T-helper 2 cell (primary cell): ENCODE data around the gene TXNRD1.
"Not testable (repeated sequence)": the region's sequence is repeated elsewhere in the genome, so short reads cannot be mapped to it uniquely, and the experiment has no call there.

Experiments used
- DNase-seq, 5 experiments: peaks; one replicate each; pipeline versions ENCODE4 v3.0.0 to v3.0.0-alpha.2; 2012 to 2022
- total RNA-seq, 2 donors: gene quantifications; one replicate each; lab custom pipeline; 2026; lab: John Stamatoyannopoulos, UW

TXNRD1 gene
- total RNA-seq: 79.2 to 84.6 reads per million in 2 donors

DNA sequence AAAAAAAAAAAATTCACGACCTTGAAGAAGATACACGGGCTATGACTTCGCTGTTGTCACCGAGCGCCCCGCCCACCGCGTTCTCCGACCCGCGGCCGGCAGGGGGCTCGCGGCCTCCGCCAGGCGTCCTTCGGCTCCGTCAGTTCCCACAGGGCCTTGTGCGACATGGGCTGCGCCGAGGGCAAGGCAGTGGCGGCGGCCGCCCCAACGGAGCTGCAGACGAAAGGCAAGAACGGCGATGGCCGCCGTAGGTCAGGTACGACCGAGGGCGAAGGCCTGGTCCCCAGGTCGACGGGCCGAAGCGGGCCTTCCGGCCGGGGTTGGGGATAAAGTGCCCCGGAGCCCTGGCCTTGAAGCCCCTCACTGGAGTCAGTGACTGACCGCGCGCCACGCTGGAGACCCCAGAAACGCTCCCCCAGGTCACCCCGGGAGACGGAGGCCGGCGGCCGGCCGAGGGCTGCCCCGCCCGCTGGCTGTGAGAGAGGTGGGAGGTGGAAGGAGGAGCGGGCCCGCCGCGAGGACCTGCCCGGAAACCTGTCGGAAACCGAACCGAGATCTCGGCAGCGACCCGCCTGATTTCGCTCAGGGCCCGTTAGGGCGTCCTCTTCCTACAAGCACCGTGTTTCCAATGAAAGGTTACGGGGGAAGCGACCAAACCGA, at the start of gene TXNRD1:
TSS of gene TXNRD1 (plus strand) at position 142 of the 660 bp plus-strand sequence. CDS start at position 166, 24 bp downstream.
- peak; percentile 60 to 91 (median 74) for DNase-seq

DNA sequence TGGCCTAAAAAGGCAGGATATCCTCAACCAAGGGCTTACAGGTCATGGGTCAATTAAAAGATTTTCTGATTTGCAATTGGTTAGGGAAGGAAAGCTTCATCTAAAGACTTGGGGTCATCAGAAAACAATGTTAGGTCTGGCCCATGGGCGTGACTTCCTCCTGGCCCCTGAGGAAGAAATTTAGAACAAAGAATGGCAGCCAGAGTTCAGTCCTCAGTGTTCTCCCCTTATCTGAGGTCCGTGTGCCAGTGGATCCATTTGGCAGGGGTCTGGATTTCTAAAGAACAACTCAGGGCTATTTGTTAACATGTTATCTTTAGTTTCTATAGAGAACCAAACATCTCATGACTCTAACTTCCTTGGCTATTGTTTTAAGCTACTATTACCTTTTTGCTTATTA, 49.8 kb upstream of the TXNRD1 start:
- DNase-seq: no peak

DNA sequence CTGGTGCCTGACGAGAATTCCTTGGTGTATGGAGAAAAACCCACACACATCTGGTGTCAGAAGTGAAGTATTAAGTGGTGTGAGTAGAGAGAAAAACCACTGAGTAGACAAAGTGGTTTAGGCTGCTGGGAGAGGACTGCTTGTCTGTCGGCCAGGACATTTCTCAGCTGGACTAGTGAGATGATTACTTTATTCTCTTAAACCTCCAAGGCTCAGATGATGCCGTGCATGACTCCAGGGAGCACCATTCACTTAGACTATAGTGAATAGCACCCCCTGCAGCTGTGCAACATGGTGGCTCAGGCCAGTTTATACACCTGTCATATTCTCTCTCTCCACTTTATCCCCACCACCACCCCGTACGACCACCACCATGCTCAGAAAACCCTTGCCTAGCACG, 49.1 kb upstream of the TXNRD1 start:
- no peak for DNase-seq

DNA sequence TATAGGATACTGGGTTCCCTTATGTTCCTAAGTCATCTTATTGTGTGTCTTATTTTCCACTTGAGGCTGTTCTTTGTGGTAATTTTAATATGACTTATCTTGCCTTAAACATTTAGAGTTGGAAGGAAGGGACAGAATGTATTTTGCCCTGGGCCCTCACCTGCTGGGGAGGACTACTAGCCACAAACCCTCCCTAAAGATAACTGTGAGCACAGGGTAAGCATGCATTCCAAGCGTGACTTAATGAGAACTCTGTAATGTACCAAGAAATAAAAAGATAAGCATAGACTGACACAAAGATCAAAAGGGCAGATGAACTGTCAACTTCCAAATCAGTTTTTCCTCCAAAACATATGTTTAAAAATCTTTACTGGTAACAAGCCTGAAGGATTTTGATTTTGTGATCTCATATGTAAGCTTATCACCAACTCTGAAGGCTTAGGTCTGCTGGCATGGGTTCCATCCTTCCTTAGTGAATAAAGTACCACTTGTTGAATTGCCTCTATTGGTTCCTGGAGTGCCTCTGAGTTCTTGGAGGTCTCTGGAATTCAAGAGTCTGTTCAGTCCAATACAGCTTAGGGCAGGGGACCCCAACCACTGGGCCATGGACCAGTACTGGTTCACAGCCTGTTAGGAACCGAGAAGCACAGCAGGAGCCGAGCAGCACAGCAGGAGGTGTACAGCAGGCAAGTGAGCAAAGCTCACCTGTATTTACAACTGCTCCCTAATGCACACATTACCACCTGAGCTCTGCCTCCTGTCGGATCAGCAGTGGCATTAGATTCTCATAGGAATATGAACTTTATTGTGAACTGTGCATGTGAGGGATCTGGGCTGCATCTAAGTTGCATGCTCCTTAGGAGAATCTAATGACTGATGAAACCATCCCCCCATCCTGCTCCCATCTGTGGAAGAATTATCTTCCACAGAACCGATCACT, 47.8 kb upstream of the TXNRD1 start:
- no peak for DNase-seq

DNA sequence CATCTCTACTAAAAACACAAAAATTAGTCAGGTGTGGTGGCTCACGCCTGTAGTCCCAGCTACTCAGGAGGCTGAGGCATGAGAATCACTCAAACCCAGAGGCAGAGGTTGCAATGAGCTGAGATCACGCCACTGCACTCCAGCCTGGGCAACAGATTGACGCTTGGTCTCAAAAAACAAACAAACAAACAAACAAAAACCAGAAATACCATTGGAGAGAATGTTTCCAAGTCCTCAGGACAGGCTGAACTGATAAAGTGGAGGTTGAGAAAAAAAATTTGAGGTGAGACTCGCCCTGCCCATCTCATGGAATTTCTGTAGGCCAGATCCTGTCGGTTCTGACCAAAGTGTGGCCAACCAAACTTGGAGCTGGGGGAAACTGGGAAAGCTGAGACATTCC, 47.0 kb upstream of the TXNRD1 start:
- DNase-seq: no peak

DNA sequence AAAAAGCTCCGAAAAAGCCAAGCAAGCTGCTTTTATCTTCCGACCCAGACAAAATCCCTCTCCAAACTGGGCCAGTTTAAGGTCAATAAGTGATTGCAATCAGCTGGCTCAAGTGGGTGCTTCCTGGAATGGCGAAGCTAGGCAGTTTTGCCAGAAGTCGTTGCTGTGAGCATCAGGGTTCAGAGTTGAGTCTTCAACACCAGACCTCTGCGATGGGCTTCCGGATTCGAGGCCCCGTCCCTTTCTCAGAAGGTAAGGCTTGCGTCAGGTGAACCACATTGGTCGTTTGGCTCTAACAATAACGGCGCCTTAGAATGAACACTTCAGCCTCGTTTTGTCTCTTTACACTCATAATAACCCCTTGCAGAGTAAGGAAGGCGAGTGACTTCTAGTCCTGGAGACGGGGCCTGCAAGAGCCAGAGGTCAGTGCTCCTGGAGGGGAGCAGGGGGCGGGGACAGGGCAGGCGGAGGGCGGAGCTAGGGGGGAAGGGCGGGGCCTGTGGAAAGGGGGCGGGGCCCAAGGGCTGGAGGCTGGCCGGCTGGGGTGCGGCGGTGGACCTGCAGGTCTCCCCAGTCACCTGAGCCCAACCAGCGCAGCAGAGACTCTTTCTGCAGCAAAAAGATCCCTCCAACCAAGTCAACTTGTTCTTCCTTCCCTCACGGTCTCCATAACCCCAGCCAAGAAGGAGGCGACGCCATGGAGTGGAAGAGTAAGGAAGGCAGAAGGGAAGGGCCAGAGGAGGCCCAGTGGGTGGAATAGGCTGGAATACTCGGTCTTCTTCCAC, 43.6 kb upstream of the TXNRD1 start:
- no peak for DNase-seq

DNA sequence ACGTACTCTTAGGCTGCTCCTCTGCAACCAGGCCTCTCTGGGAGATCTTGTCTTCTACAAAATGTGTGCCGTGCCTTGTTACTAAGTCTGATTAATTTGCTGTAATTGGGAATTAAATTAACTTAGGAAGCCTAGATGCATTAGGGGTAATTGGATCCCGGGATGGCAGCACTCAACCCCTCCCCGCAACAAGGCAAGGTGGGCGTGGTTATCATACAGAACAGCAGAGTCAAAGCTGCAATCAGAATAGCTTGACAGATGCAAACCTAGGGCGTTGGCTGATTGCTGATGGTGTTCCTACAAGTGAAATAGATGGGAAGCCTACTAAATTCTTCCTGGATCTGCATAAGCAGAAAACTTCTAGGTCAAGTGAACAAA, 43.0 kb upstream of the TXNRD1 start:
- DNase-seq: no peak

DNA sequence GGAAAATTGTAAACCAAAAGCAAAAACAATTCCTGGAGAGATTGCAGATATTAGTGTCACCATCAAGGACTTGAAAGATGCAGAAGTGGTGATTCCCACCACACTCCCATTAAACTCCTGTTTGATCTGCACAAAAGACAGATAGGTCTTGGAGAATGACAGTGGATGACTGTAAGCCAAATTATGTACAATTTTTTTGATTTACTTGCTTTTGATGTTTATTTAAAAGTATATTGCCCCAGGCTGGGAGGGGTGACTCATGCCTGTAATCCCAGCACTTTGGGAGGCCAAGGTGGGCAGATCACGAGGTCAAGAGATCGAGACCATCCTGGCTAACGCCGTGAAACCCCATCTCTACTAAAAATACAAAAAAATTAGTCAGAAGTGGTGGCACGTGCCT, 41.8 kb upstream of the TXNRD1 start:
- not testable (repeated sequence) for DNase-seq

DNA sequence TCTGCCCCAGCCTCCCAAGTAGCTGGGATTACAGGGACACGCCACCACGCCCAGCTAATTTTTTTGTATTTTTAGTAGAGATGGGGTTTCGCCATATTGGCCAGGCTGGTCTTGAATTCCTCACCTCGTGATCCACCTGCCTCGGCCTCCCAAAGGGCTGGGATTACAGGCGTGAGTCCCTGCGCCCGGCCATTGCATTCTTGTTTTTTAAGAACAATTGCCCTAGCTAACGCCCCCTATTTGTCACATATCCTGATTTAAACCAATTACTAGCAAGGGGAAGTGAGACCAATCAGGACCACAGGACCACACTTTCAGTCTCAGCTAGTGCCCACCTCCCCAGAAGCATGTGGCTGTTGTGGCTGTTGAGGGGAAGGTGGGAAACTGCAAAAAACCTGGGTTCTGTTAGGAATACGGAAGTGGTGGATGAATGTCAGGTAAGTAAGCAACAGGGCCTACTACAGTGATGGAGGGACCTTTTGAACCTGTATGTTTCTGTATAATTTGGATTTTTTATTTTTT, 39.8 kb upstream of the TXNRD1 start:
- no peak for DNase-seq

DNA sequence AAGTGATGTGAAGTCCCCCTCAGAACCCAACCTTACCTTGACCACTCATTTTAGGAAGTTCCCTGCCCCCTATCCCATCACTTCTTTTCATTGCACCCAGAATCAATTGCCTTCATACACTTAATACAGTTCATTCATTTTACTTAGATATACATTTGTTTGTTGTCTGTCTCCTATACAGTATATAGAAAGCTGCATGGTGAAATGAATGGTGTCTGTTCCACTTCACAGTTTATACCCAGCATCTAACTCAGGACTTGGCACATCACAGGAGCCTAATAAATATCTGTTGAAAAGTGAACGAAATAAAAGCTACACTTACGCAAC, 38.3 kb upstream of the TXNRD1 start:
- DNase-seq: no peak

DNA sequence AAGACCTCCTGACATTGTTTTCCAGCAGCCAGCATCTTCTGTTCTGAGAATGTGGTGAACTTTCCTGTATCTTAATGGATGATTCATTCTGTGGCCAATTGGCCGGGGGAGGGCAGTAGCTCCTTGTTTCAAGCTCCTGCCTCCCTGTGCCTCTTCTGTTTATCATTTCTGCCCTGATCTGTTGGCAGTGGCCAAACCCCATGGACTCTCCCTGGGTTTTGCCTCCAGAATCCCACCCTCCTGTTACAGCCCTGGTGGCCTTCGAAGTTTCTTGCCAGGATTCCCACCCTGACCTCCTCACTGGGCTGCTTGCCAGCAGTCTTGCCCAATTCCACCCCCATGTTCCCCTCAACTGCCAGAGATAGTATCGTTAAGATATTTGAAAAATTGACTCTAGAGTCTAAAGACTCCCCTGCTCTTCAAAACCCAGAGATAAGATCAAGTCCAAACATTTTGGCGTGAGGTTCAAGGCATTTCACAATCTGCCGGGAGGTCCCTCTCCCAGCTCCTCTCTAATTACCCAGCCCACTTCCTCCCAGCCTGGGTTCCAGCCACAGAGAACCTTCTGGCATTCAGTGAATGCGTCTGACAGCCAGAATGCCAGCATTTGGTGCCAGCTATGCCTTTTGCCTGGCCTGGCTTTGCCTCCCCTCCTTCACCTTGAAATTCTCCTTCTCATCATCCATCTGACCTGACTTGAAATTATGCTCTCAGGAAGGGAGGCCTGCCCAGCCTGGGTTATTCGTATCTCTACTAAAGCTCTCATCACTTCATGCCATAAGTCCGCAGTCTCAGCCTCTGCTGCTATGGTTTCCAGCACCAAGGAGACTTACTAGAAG, 37.7 kb upstream of the TXNRD1 start:
- DNase-seq: no peak

DNA sequence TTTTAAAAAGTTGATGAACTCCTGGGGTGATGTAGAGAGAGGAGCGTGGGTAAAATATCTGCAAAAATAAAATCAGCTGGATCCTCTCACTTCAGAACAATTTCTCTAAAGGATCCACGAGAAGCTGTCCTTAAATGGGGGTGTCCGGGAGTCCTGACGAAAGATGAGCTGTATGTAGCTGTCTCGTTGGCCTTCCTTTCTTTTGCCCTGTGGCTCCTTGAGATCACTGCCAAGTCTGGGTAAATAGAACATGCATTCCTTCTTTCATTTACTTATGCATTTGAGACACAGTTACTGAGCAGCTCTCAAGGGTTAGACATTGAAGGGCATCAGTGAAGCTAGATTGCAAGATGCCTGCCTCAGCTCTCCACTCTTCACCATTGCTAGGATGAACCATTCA, 35.2 kb upstream of the TXNRD1 start:
- DNase-seq: no peak

DNA sequence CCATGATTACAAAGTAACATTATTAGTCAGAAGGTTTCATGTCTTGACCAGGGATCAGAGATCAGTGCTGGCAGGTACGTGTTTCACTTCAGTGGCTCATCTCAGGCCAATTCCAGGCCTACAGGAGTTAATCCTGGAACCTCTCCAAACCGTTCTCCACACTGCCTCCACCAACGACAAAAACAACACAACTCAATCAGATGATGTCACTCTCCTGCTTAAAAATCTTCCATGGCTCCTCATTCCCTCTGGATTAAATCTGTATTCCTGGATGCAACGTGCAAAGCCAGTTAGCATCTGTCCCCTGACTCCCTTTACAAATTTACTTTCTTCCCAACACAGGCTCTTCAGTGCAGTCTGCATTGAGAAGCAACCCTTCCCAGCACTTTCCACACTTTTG, 34.3 kb upstream of the TXNRD1 start:
- DNase-seq: no peak

DNA sequence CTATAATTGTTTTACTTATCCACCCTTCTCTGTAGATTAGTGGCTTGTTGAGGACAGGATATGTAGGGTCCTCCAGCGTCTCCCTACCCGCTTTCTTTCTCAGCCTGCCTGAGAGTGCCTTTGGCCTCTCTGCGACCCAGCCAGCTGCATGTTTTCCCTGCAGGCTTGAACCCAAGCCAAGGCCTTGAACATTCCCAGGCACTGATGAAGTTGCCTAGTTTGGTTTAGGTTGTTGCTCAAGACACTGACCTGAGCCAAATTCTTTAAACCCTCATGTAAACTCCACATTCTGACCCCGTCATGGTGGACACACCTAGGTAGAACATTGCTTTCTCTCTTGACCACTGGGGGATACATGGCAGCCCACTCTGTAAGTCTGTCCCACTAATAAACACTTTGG, 33.4 kb upstream of the TXNRD1 start:
- DNase-seq: no peak

DNA sequence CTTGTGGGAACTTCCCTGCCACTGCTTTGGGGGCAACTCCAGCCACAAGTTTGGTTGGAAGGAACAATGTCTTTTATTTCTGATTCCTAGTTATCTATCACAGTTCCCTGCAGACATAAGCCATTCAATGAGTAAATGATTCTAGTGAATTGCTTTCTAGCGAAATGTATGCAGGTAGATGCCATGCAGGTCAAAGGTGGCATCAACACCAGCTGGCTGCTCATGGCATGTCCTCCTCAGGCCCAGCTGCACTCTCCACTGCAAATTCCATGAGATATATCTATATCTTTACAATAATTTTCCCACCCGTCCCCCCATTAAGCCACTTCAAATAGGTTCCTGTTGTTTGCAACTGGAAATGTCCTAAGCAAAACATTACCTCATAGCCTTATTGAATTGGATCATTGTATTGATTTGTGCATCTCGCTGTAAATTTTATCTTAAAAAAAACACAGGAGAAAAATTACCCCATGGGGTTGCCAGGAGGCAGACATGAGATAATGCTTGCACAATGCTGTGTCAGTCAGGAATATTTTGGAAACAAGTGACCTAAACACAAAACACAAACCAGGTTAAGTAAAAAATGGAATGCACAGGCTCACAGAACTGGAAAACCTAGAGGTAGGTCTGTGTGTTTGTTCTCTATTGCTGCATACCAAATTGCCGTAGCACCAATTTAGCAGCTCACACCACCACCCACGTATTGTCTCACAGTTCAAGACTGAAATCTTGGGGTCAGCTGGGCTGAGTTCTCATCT, 32.8 kb upstream of the TXNRD1 start:
- DNase-seq: no peak

DNA sequence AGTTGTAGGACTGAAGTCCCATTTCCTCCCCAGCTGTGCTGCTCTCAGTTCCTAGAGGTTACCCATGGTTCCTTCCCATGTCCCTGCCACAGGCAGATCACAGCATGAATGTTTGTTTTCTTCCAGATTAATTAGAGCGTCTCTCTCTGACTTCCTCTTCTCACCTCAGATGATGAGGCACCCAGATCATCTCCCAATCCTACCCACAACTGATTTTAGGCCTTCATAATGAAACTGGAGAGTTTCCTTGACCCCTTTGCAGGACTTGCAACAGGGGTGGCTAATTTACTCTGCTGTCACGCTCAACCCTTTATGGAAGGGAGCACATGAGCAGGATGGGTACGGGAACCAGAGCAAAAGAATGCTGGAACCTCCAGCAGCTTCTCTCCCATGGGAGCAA, 32.1 kb upstream of the TXNRD1 start:
- DNase-seq: no peak

DNA sequence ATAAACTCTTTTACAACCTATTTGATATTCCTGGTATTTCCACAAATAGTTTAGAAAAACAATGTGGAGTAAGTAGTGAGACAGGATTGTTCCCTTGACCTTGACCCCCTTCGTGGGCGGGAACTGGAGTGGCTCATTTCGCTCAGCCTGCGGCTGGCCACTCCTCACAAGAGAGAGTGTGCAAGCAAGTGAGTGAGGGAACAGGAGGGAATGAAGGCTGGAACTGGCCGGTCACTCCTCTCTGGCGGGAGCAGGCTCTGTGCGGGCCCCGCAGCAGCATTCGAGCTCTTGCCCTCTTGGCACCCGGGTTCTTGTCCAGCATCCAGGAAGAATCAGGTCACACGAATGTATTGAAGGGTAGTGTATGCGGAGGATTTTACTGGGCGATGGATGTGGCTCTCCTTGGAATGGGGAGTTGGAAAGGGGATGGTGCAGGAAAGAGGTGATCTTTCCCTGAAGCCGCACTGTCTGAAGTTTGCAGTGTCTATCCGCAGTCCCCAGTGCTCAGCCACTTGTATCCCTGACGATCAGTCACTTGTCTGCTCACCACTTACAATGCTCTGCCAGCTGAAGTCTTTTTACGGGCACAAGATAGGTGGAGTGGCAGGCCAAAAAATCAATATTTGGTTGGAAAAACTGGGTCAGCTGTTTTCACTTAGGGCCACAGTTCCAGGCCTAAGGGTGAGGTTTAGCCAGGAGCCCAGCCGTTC, 28.0 kb upstream of the TXNRD1 start:
- DNase-seq: no peak

DNA sequence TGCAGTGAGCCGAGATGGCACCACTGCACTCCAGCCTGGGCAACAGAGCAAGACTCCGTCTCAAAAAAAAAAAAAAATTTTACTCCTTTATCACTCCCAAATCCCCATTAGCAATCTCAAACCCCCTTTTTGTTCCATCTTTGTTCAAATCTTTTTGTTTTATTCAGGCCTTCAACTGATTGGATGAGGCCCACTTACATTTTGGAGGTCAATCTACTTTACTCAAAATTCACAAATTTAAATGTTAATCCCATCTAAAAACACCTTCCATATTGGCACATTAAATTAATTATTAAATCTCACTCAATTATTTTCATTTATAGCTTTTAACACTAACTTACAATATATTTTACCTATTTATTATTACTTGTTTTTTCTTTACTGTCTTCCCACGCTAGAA, 27.0 kb upstream of the TXNRD1 start:
- DNase-seq: no peak

DNA sequence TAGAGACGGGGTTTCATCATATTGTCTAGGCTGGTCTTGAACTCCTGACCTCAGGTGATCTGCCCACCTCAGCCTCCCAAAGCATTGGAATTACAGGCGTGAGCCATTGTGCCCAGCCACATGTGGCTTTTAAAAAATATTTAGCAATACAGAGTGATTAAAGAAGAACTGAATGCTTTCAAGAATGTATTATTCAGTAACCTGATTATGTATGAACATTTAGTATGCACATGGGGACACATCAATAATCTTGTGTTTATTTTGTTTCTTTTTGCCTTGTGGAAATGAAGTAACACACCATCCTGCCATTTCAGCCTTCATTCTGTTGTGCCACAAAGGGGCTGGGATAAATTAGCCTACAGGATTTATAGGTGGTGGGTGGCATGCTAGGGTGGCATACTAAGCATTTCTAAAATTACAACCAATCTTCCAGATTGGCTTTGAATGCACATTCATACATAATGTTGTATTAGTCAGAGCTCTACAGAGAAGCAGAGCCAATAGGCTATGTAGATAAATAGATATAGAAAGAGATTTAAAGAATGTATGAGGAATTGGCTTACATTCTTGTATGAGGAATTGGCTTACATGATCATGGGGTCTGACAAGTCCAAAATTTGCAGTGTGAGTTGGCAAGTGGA, 25.5 kb upstream of the TXNRD1 start:
- no peak for DNase-seq

DNA sequence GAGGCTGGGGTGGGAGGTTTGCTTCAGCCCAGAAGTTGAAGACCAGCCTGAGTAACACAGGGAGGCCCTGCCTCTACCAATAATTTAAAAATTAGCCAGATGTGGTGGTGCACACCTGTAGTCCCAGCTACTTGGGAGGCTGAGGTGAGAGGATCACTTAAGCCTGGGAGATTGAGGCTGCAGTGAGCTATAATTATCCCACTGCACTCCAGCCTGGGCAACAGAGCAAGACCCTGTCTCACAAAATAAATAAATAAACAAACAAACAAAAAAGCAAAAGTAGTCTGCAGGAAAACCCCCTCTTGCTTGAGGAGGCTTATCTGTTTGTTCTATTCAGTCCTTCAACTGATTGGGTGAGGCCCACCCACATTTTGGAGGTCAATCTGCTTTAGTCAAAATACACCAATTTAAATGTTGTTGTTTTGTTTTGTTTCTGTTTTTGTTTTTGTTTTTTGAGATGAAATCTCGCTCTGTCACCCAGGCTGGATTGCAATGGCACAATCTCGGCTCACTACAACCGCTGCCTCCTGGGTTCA, 24.9 kb upstream of the TXNRD1 start:
- DNase-seq: no peak
